Measurements from ENCODE around the gene SOST. TPM values are rescaled to one million over a fixed set of nuclear protein-coding genes. Genes with fewer than 3 reads are reported as not detected.

The SOST gene
- polyA plus RNA-seq, 2 of the 4 experiments (the other 2 are of a cell fraction) = 0.03 to 0.05 TPM

- 0 out of 2 replicates have a peak, but pooled peaks have one; percentile 31 for TF ChIP-seq POLR2AphosphoS2 (conservative IDR thresholded peaks at IDR 0.05; ENCODE audit: low read length)
- TF ChIP-seq, protein P1, sequence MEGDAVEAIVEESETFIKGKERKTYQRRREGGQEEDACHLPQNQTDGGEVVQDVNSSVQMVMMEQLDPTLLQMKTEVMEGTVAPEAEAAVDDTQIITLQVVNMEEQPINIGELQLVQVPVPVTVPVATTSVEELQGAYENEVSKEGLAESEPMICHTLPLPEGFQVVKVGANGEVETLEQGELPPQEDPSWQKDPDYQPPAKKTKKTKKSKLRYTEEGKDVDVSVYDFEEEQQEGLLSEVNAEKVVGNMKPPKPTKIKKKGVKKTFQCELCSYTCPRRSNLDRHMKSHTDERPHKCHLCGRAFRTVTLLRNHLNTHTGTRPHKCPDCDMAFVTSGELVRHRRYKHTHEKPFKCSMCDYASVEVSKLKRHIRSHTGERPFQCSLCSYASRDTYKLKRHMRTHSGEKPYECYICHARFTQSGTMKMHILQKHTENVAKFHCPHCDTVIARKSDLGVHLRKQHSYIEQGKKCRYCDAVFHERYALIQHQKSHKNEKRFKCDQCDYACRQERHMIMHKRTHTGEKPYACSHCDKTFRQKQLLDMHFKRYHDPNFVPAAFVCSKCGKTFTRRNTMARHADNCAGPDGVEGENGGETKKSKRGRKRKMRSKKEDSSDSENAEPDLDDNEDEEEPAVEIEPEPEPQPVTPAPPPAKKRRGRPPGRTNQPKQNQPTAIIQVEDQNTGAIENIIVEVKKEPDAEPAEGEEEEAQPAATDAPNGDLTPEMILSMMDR (IDR thresholded peaks at IDR 0.05) = no peak
- Histone ChIP-seq H3K9me3 (no peaks in the 10 kb centered on the region), H3K4me2 (no peak overlapping the region), H3K4me1 (peaks cover 31% of the 10 kb centered on the region), H3K27ac (no peak overlapping the region), H3K4me3 (no peak overlapping the region)
- ATAC-seq = no peak
- CTCF ChIA-PET = interaction anchor here (0.6 to 7.9 kb wide), 8 partner anchors 12 to 198 kb away, joined by 3 to 151 read pairs (median 5); partner anchors contain the start of gene SOST
- no peak for DNase-seq (ENCODE audit: low read depth in 1 of 2, low spot score in 1 of 2)
- POLR2A ChIA-PET = no interaction called here
- FAIRE-seq = no peak
- WGBS (ENCODE audit: missing lambda C conversion rate) = 91% methylated on average over 16 of the region's 16 CpGs
These were observed 16.0 kb upstream of the SOST start for GRCh38 chr17:43774304-43775250.

- TF ChIP-seq ESRRA (IDR thresholded peaks at IDR 0.05; ENCODE audit: borderline replicate concordance, low read length) = no peak
- no peak for TF ChIP-seq BHLHE40 (IDR thresholded peaks at IDR 0.05; ENCODE audit: low read depth, low read length)
- TF ChIP-seq NR3C1 (IDR thresholded peaks at IDR 0.05) = no peak
- no peak for TF ChIP-seq POLR2AphosphoS2 (conservative IDR thresholded peaks at IDR 0.05; ENCODE audit: low read length)
- no peak for TF ChIP-seq EP300 (IDR thresholded peaks at IDR 0.05)
- TF ChIP-seq ATOH8 (CRISPR knock-in tag; IDR thresholded peaks at IDR 0.05; ENCODE audit: low read depth) = no peak
- TF ChIP-seq, protein P1 (IDR thresholded peaks at IDR 0.05) = no peak
- no peak for TF ChIP-seq RFX5 (IDR thresholded peaks at IDR 0.05)
- no peak for TF ChIP-seq HDAC2 (IDR thresholded peaks at IDR 0.05)
- no peak for TF ChIP-seq RNF2 (IDR thresholded peaks at IDR 0.05; ENCODE audit: borderline replicate concordance, low read depth)
- TF ChIP-seq, protein P2, sequence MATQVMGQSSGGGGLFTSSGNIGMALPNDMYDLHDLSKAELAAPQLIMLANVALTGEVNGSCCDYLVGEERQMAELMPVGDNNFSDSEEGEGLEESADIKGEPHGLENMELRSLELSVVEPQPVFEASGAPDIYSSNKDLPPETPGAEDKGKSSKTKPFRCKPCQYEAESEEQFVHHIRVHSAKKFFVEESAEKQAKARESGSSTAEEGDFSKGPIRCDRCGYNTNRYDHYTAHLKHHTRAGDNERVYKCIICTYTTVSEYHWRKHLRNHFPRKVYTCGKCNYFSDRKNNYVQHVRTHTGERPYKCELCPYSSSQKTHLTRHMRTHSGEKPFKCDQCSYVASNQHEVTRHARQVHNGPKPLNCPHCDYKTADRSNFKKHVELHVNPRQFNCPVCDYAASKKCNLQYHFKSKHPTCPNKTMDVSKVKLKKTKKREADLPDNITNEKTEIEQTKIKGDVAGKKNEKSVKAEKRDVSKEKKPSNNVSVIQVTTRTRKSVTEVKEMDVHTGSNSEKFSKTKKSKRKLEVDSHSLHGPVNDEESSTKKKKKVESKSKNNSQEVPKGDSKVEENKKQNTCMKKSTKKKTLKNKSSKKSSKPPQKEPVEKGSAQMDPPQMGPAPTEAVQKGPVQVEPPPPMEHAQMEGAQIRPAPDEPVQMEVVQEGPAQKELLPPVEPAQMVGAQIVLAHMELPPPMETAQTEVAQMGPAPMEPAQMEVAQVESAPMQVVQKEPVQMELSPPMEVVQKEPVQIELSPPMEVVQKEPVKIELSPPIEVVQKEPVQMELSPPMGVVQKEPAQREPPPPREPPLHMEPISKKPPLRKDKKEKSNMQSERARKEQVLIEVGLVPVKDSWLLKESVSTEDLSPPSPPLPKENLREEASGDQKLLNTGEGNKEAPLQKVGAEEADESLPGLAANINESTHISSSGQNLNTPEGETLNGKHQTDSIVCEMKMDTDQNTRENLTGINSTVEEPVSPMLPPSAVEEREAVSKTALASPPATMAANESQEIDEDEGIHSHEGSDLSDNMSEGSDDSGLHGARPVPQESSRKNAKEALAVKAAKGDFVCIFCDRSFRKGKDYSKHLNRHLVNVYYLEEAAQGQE (IDR thresholded peaks at IDR 0.05) = no peak
- TF ChIP-seq MAZ (IDR thresholded peaks at IDR 0.05; ENCODE audit: borderline replicate concordance, low read depth, low read length) = no peak
- TF ChIP-seq, protein P3, sequence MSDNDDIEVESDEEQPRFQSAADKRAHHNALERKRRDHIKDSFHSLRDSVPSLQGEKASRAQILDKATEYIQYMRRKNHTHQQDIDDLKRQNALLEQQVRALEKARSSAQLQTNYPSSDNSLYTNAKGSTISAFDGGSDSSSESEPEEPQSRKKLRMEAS (IDR thresholded peaks at IDR 0.05) = no peak
- no peak for TF ChIP-seq ZFP36 (IDR thresholded peaks at IDR 0.05; ENCODE audit: borderline replicate concordance, partially characterized antibody)
- no peak for TF ChIP-seq HOXA7 (CRISPR knock-in tag; IDR thresholded peaks at IDR 0.05)
- TF ChIP-seq, protein P4, sequence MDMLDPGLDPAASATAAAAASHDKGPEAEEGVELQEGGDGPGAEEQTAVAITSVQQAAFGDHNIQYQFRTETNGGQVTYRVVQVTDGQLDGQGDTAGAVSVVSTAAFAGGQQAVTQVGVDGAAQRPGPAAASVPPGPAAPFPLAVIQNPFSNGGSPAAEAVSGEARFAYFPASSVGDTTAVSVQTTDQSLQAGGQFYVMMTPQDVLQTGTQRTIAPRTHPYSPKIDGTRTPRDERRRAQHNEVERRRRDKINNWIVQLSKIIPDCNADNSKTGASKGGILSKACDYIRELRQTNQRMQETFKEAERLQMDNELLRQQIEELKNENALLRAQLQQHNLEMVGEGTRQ (IDR thresholded peaks at IDR 0.05) = no peak
- TF ChIP-seq BCL3 (IDR thresholded peaks at IDR 0.05) = no peak
- H3K9me3 ChIP-seq = no peaks in the 10 kb centered on the region
- WGBS (ENCODE audit: missing lambda C conversion rate) = 86% methylated on average over 10 of the region's 10 CpGs
- no peak for DNase-seq (ENCODE audit: low read depth in 1 of 2, low spot score in 1 of 2)
- 0 out of 3 replicates have a peak overlapping the region, but pooled peaks have one; percentile 21 for H3K4me2 ChIP-seq
- no peak overlapping the region for H3K27ac ChIP-seq
- POLR2A ChIA-PET = no interaction called here
- no peak for ATAC-seq
- FAIRE-seq = no peak
- no peak overlapping the region for H3K4me3 ChIP-seq
- H3K4me1 ChIP-seq = peaks cover 28% of the 10 kb centered on the region
- CTCF ChIA-PET = interaction anchor here (0.9 to 7.9 kb wide), 8 partner anchors 10 to 196 kb away, joined by 3 to 151 read pairs (median 8); partner anchors contain the start of genes CD300LG and SOST
These were observed 14.5 kb upstream of the SOST start for GRCh38 chr17:43772877-43773648.
